ENCODE measurements around the gene PTP4A1.

The PTP4A1 gene

GRCh38 chr6:63576147-63576772 lies 4.0 kb downstream of the PTP4A1 start:
- Histone ChIP-seq H3K4me1 (peaks cover 7 to 37% (median 22%) of the 10 kb centered on the region in 10 experiments), H3K9ac (no peak overlapping the region), H3K36me3 (peaks cover 52 to 64% (median 53%) of the 10 kb centered on the region in 11 experiments), H3K9me3 (replicated peaks in 1 of 11) (peaks cover 0 to 6% (median 0%) of the 10 kb centered on the region in 11 experiments; a peak in 7 of 22 replicates), H3K4me3 (no peak overlapping the region), H4K20me1 (peaks cover 30 to 82% (median 68%) of the 10 kb centered on the region in 11 experiments; a peak in 21 of 22 replicates), H3K27me3 (no peaks in the 10 kb centered on the region), H3K4me2 (peak overlapping the region in 5 of 11 experiments; percentile 4 to 50 (median 20); a peak in 3 of 22 replicates), H3K27ac (no peak overlapping the region)
- TF ChIP-seq Cebpa-rat (IDR thresholded peaks at IDR 0.05), result no peak

GRCh38 chr6:63576985-63577712 lies 4.9 kb downstream of the PTP4A1 start:
- Histone ChIP-seq H3K4me3 (no peak overlapping the region), H3K27ac (no peak overlapping the region), H3K36me3 (peaks cover 60 to 72% (median 62%) of the 10 kb centered on the region in 11 experiments), H3K9ac (no peak overlapping the region), H3K4me2 (no peak overlapping the region), H3K27me3 (no peaks in the 10 kb centered on the region), H3K4me1 (peaks cover 0 to 31% (median 15%) of the 10 kb centered on the region in 10 experiments; a peak in 17 of 20 replicates), H4K20me1 (peaks cover 30 to 91% (median 75%) of the 10 kb centered on the region in 11 experiments; a peak in 21 of 22 replicates), H3K9me3 (replicated peaks in 1 of 11) (peaks cover 0 to 6% (median 0%) of the 10 kb centered on the region in 11 experiments; a peak in 7 of 22 replicates)
- no peak for TF ChIP-seq Cebpa-rat (IDR thresholded peaks at IDR 0.05)

- Histone ChIP-seq H3K4me2 (no peak overlapping the region), H3K9ac (no peak overlapping the region), H3K27ac (no peak overlapping the region), H4K20me1 (peaks cover 26 to 97% (median 77%) of the 10 kb centered on the region in 11 experiments; a peak in 21 of 22 replicates), H3K9me3 (replicated peaks in 1 of 11) (peaks cover 0 to 6% (median 0%) of the 10 kb centered on the region in 11 experiments; a peak in 6 of 22 replicates), H3K4me1 (peaks cover 0 to 31% (median 15%) of the 10 kb centered on the region in 10 experiments; a peak in 17 of 20 replicates), H3K27me3 (no peaks in the 10 kb centered on the region), H3K36me3 (peaks cover 70 to 81% (median 77%) of the 10 kb centered on the region in 11 experiments), H3K4me3 (no peak overlapping the region)
- TF ChIP-seq Cebpa-rat (IDR thresholded peaks at IDR 0.05), result no peak
Observed at GRCh38 chr6:63578757-63579156, 6.5 kb downstream of the PTP4A1 start.

GRCh38 chr6:63579937-63580703 lies 7.8 kb downstream of the PTP4A1 start:
- peaks cover 70 to 81% (median 77%) of the 10 kb centered on the region in 11 experiments for H3K36me3 ChIP-seq

GRCh38 chr6:63580704-63580961 lies 8.4 kb downstream of the PTP4A1 start:
- H3K36me3 ChIP-seq, result peaks cover 70 to 81% (median 77%) of the 10 kb centered on the region in 11 experiments

More at GRCh38 chr6:63579937-63580703, 7.8 kb downstream of the PTP4A1 start:
- no peak overlapping the region for H3K9ac ChIP-seq
- no peaks in the 10 kb centered on the region for H3K9me3 ChIP-seq (replicated peaks in 1 of 11)
- H3K4me2 ChIP-seq, result no peak overlapping the region
- no peak for TF ChIP-seq Cebpa-rat (IDR thresholded peaks at IDR 0.05)
- no peak overlapping the region for H3K27ac ChIP-seq
- peaks cover 0 to 22% (median 6%) of the 10 kb centered on the region in 10 experiments; a peak in 16 of 20 replicates for H3K4me1 ChIP-seq
- no peaks in the 10 kb centered on the region for H3K27me3 ChIP-seq
- peaks cover 19 to 83% (median 63%) of the 10 kb centered on the region in 11 experiments; a peak in 21 of 22 replicates for H4K20me1 ChIP-seq
- no peak overlapping the region for H3K4me3 ChIP-seq

GRCh38 chr6:63581355-63582013 lies 9.2 kb downstream of the PTP4A1 start:
- no peak overlapping the region for H3K4me3 ChIP-seq
- H3K36me3 ChIP-seq, result peaks cover 65 to 76% (median 73%) of the 10 kb centered on the region in 11 experiments
- peaks cover 12 to 69% (median 49%) of the 10 kb centered on the region in 11 experiments; a peak in 21 of 22 replicates for H4K20me1 ChIP-seq
- H3K4me1 ChIP-seq, result peaks cover 0 to 11% (median 0%) of the 10 kb centered on the region in 10 experiments; a peak in 4 of 20 replicates
- no peaks in the 10 kb centered on the region for H3K9me3 ChIP-seq (replicated peaks in 1 of 11)
- H3K27ac ChIP-seq, result no peak overlapping the region
- H3K27me3 ChIP-seq, result no peaks in the 10 kb centered on the region
- H3K4me2 ChIP-seq, result no peak overlapping the region
- H3K9ac ChIP-seq, result no peak overlapping the region
- TF ChIP-seq Cebpa-rat (IDR thresholded peaks at IDR 0.05), result no peak

More at GRCh38 chr6:63580704-63580961, 8.4 kb downstream of the PTP4A1 start:
- Histone ChIP-seq H3K9me3 (replicated peaks in 1 of 11) (no peaks in the 10 kb centered on the region), H3K4me1 (peaks cover 0 to 16% (median under 1%) of the 10 kb centered on the region in 10 experiments; a peak in 8 of 20 replicates), H3K9ac (no peak overlapping the region), H4K20me1 (peaks cover 17 to 78% (median 58%) of the 10 kb centered on the region in 11 experiments; a peak in 21 of 22 replicates), H3K27me3 (no peaks in the 10 kb centered on the region), H3K4me3 (no peak overlapping the region), H3K4me2 (no peak overlapping the region), H3K27ac (no peak overlapping the region)
- TF ChIP-seq Cebpa-rat (IDR thresholded peaks at IDR 0.05), result no peak

- no peak for TF ChIP-seq Cebpa-rat (IDR thresholded peaks at IDR 0.05)
- Histone ChIP-seq H3K4me2 (no peak overlapping the region), H3K4me3 (no peak overlapping the region), H3K9ac (no peak overlapping the region), H3K9me3 (replicated peaks in 1 of 11) (no peaks in the 10 kb centered on the region), H3K36me3 (peaks cover 53 to 63% (median 61%) of the 10 kb centered on the region in 11 experiments), H3K27ac (no peak overlapping the region), H3K27me3 (no peaks in the 10 kb centered on the region), H3K4me1 (no peaks in the 10 kb centered on the region), H4K20me1 (peaks cover 2 to 57% (median 37%) of the 10 kb centered on the region in 11 experiments; a peak in 18 of 22 replicates)
Observed at GRCh38 chr6:63582579-63583231, 10.4 kb downstream of the PTP4A1 start.

- Histone ChIP-seq H3K9ac (no peak overlapping the region), H4K20me1 (peaks cover 0 to 43% (median 23%) of the 10 kb centered on the region in 11 experiments; a peak in 15 of 22 replicates), H3K36me3 (peaks cover 39 to 49% (median 47%) of the 10 kb centered on the region in 11 experiments), H3K9me3 (replicated peaks in 1 of 11) (no peaks in the 10 kb centered on the region), H3K4me3 (no peak overlapping the region), H3K27ac (no peak overlapping the region), H3K4me2 (no peak overlapping the region), H3K27me3 (no peaks in the 10 kb centered on the region), H3K4me1 (no peaks in the 10 kb centered on the region)
- no peak for TF ChIP-seq Cebpa-rat (IDR thresholded peaks at IDR 0.05)
Observed at GRCh38 chr6:63584125-63584514, 11.8 kb downstream of the PTP4A1 start.

Data from BLaER1 treated with 17β-estradiol and CSF1 and Interleukin-3, amounts not matched to agents 10 nM and 100 nM (cell line).